Left ventricle myocardium superior (tissue), 1 donor: ENCODE measurements around the gene PRAMEF12. TPM values are rescaled to one million over a fixed set of nuclear protein-coding genes. Genes with fewer than 3 reads are reported as not detected.
"Not testable (repeated sequence)": the region's sequence is repeated elsewhere in the genome, so short reads cannot be mapped to it uniquely, and the experiment has no call there.

ENCODE experiments used
- ATAC-seq: fragments of 200-7000 bp; cut with Tn5 transposase; one replicate; pipeline ENCODE4 v1.9.1; 2020; ENCODE audit warnings: mild to moderate bottlenecking, moderate library complexity
- DNase-seq: peaks from one replicate; pipeline ENCODE4 v3.0.0-alpha.2; 2020
- intact Hi-C: fragments of 100-400 bp; cut with micrococcal nuclease; formaldehyde crosslinking; loops from one replicate; pipeline ENCODE4 v1.11.0; 2022
- total RNA-seq: library from RNA; stranded (reverse); fragmentation: NEBNext Ultra II Directional; extraction: Animal tissue kit (Norgen Biotek cat#: 25700); gene quantifications from one replicate; pipeline ENCODE4 v1.2.1, GENCODE V29; 2021
- donor health status: DM: no; HTN: yes; CAD: no; lungs with severe emphysema.

Gene PRAMEF12
- total RNA-seq, 1 donor from 2014 or later, result not detected

- ATAC-seq (no peak), DNase-seq (no peak)
- intact Hi-C loops, result no loop called here
These were observed 4.5 kb upstream of the PRAMEF12 start for GRCh38 chr1:12769031-12769430.

GRCh38 chr1:12769976-12770505 lies 3.5 kb upstream of the PRAMEF12 start:
- DNase-seq (no peak), ATAC-seq (no peak)
- intact Hi-C loops, result no loop called here

GRCh38 chr1:12770620-12771019 lies 2.9 kb upstream of the PRAMEF12 start:
- ATAC-seq (no peak), DNase-seq (no peak)
- intact Hi-C loops, result no loop called here

GRCh38 chr1:12771186-12771585 lies 2.4 kb upstream of the PRAMEF12 start:
- DNase-seq (no peak), ATAC-seq (no peak)
- intact Hi-C loops, result no loop called here

GRCh38 chr1:12772520-12772919 lies 1.0 kb upstream of the PRAMEF12 start:
- ATAC-seq (no peak), DNase-seq (no peak)
- intact Hi-C loops, result no loop called here

- ATAC-seq (no peak), DNase-seq (no peak)
- intact Hi-C loops, result no loop called here
These were observed 1.3 kb downstream of the PRAMEF12 start for GRCh38 chr1:12774801-12775345.

- ATAC-seq (no peak), DNase-seq (no peak)
- intact Hi-C loops, result no loop called here
These were observed 1.9 kb downstream of the PRAMEF12 start for GRCh38 chr1:12775443-12775842.

- no peak for DNase-seq
- ATAC-seq, result no peak
- intact Hi-C loops, result no loop called here
These were observed 3.4 kb downstream of the PRAMEF12 start for GRCh38 chr1:12776801-12777557.

GRCh38 chr1:12778061-12778460 lies 4.5 kb downstream of the PRAMEF12 start:
- ATAC-seq, result no peak
- intact Hi-C loops, result no loop called here
- DNase-seq, result no peak

GRCh38 chr1:12778907-12779306 lies 5.4 kb downstream of the PRAMEF12 start:
- DNase-seq, result no peak
- no peak for ATAC-seq
- intact Hi-C loops, result no loop called here

- intact Hi-C loops, ATAC-seq, DNase-seq: not testable (repeated sequence)
These were observed 8.0 kb downstream of the PRAMEF12 start for GRCh38 chr1:12781488-12781887.

- ATAC-seq, intact Hi-C loops, DNase-seq: not testable (repeated sequence)
These were observed 10.2 kb downstream of the PRAMEF12 start for GRCh38 chr1:12783783-12784182.

GRCh38 chr1:12784729-12785128 lies 11.2 kb downstream of the PRAMEF12 start:
- intact Hi-C loops, ATAC-seq, DNase-seq: not testable (repeated sequence)

- DNase-seq, intact Hi-C loops, ATAC-seq: not testable (repeated sequence)
These were observed 17.6 kb downstream of the PRAMEF12 start, which contains the start of gene PRAMEF1 for GRCh38 chr1:12791097-12791496. PRAMEF1 (plus strand) TSS chr1:12791397; CDS start chr1:12793228, 1,831 bp downstream.

GRCh38 chr1:12798911-12799310 lies 25.4 kb downstream of the PRAMEF12 start:
- intact Hi-C loops, result no loop called here
- no peak for DNase-seq
- ATAC-seq, result no peak

GRCh38 chr1:12799730-12800129 lies 26.2 kb downstream of the PRAMEF12 start:
- ATAC-seq (no peak), DNase-seq (no peak)
- intact Hi-C loops, result no loop called here

GRCh38 chr1:12809933-12810332 lies 36.4 kb downstream of the PRAMEF12 start:
- ATAC-seq, result no peak
- DNase-seq, result no peak

GRCh38 chr1:12810691-12811408 lies 37.3 kb downstream of the PRAMEF12 start:
- DNase-seq (no peak), ATAC-seq (no peak)
- intact Hi-C loops, result no loop called here

More at GRCh38 chr1:12809933-12810332, 36.4 kb downstream of the PRAMEF12 start:
- intact Hi-C loops, result no loop called here

- ATAC-seq, result no peak
These were observed 37.9 kb downstream of the PRAMEF12 start for GRCh38 chr1:12811409-12811784.

GRCh38 chr1:12819061-12819460 lies 45.5 kb downstream of the PRAMEF12 start:
- intact Hi-C loops, ATAC-seq, DNase-seq: not testable (repeated sequence)

More at GRCh38 chr1:12811409-12811784, 37.9 kb downstream of the PRAMEF12 start:
- intact Hi-C loops, result no loop called here
- DNase-seq, result no peak
